Measurements from ENCODE around the gene PLBD2.

Gene PLBD2

GRCh38 chr12:113424915-113425823 is 66.8 kb downstream of the PLBD2 start:
- intact Hi-C loops (cut with DNase I) = loop anchor here (5.0 to 10.0 kb wide), 2 partner anchors 113 to 230 kb away; no protein-coding TSS in a partner anchor
- peak in 41 of 42 donors; percentile 31 to 87 (median 66) for DNase-seq

- DNase-seq = no peak
- intact Hi-C loops (cut with DNase I) = loop anchor here (5.0 to 10.0 kb wide), 2 partner anchors 114 to 231 kb away; no protein-coding TSS in a partner anchor
Measured at GRCh38 chr12:113425960-113426453, 67.6 kb downstream of the PLBD2 start.

GRCh38 chr12:113427882-113428281 is 69.5 kb downstream of the PLBD2 start:
- no peak for DNase-seq
- intact Hi-C loops (cut with DNase I) = loop anchor here (5.0 to 10.0 kb wide), 2 partner anchors 116 to 233 kb away; no protein-coding TSS in a partner anchor

- no peak for DNase-seq
- intact Hi-C loops (cut with DNase I) = loop anchor here (5.0 to 10.0 kb wide), 2 partner anchors 116 to 234 kb away; no protein-coding TSS in a partner anchor
Measured at GRCh38 chr12:113428482-113428881, 70.1 kb downstream of the PLBD2 start.

- intact Hi-C loops (cut with DNase I) = no loop called here
- no peak for DNase-seq
Measured at GRCh38 chr12:113432986-113433385, 74.6 kb downstream of the PLBD2 start.

- intact Hi-C loops (cut with DNase I) = no loop called here
- no peak for DNase-seq
Measured at GRCh38 chr12:113435367-113435766, 77.0 kb downstream of the PLBD2 start.

- DNase-seq = no peak
- intact Hi-C loops (cut with DNase I) = no loop called here
Measured at GRCh38 chr12:113436586-113436985, 78.2 kb downstream of the PLBD2 start.

- intact Hi-C loops (cut with DNase I) = no loop called here
- DNase-seq = no peak
Measured at GRCh38 chr12:113436993-113437728, 78.8 kb downstream of the PLBD2 start.

- intact Hi-C loops (cut with DNase I) = no loop called here
- no peak for DNase-seq
Measured at GRCh38 chr12:113437729-113438100, 79.3 kb downstream of the PLBD2 start.

- intact Hi-C loops (cut with DNase I) = no loop called here
- DNase-seq = no peak
Measured at GRCh38 chr12:113438523-113439300, 80.3 kb downstream of the PLBD2 start.

GRCh38 chr12:113439301-113439597 is 80.9 kb downstream of the PLBD2 start:
- no peak for DNase-seq
- intact Hi-C loops (cut with DNase I) = no loop called here

GRCh38 chr12:113439606-113440030 is 81.2 kb downstream of the PLBD2 start:
- DNase-seq = peak; percentile 36 to 83 (median 62)
- intact Hi-C loops (cut with DNase I) = no loop called here

- intact Hi-C loops (cut with DNase I) = no loop called here
- DNase-seq = no peak
Measured at GRCh38 chr12:113440336-113440735, 81.9 kb downstream of the PLBD2 start.
